HEK293 (cell line): ENCODE results near the gene HOXD9.

Experiments used
- ATF2 ChIP-seq: fragments of 450-650 bp; formaldehyde crosslinking; IDR thresholded peaks from 2 replicates; pipeline ENCODE4 v1.5.1; 2016; ENCODE audit warnings: missing biosample characterization, missing genetic modification characterization, low read depth
- HOXD13 ChIP-seq: sonication (generic); formaldehyde crosslinking; IDR thresholded peaks from 2 replicates; pipeline ENCODE4 v1.8.0; 2022; ENCODE audit warnings: missing genetic modification reagents, borderline replicate concordance
- KLF1 ChIP-seq: fragments of 450-650 bp; formaldehyde crosslinking; IDR thresholded peaks from 2 replicates; pipeline ENCODE4 v1.5.1; 2016; ENCODE audit warnings: missing biosample characterization, missing genetic modification characterization
- KLF7 ChIP-seq: fragments of 450-650 bp; formaldehyde crosslinking; IDR thresholded peaks from 2 replicates; pipeline ENCODE4 v1.5.1; 2016; ENCODE audit warnings: missing biosample characterization, missing genetic modification characterization, borderline replicate concordance
- MEIS1 ChIP-seq: sonication (generic); formaldehyde crosslinking; IDR thresholded peaks from 2 replicates; pipeline ENCODE4 v1.8.1; 2022; ENCODE audit warnings: missing genetic modification reagents, mild to moderate bottlenecking, borderline replicate concordance
- MZF1 ChIP-seq: fragments of 450-650 bp; formaldehyde crosslinking; IDR thresholded peaks from 2 replicates; pipeline ENCODE4 v1.5.1; 2017; ENCODE audit warnings: missing biosample characterization, missing genetic modification characterization, borderline replicate concordance
- PATZ1 ChIP-seq: fragments of 450-650 bp; formaldehyde crosslinking; IDR thresholded peaks from 2 replicates; pipeline ENCODE4 v1.5.1; 2016; ENCODE audit warnings: missing biosample characterization, missing genetic modification characterization
- RBAK ChIP-seq: fragments of 450-650 bp; formaldehyde crosslinking; IDR thresholded peaks from 2 replicates; pipeline ENCODE4 v1.5.1; 2016; ENCODE audit warnings: missing biosample characterization, missing genetic modification characterization
- SCRT2 ChIP-seq: fragments of 450-650 bp; formaldehyde crosslinking; IDR thresholded peaks from 2 replicates; pipeline ENCODE4 v1.5.1; 2016; ENCODE audit warnings: missing biosample characterization, missing genetic modification characterization
- WT1 ChIP-seq: fragments of 450-650 bp; formaldehyde crosslinking; IDR thresholded peaks from 2 replicates; pipeline ENCODE4 v1.5.1; 2016; ENCODE audit warnings: missing biosample characterization, missing genetic modification characterization
- ZBTB1 ChIP-seq: fragments of 450-650 bp; formaldehyde crosslinking; IDR thresholded peaks from 2 replicates; pipeline ENCODE4 v1.5.1; 2016; ENCODE audit warnings: missing biosample characterization, missing genetic modification characterization
- ZBTB20 ChIP-seq: fragments of 450-650 bp; formaldehyde crosslinking; IDR thresholded peaks from 2 replicates; pipeline ENCODE4 v1.5.1; 2016; ENCODE audit warnings: missing biosample characterization, missing genetic modification characterization
- ZBTB8A ChIP-seq: fragments of 450-650 bp; formaldehyde crosslinking; IDR thresholded peaks from 2 replicates; pipeline ENCODE4 v1.5.1; 2016; ENCODE audit warnings: missing biosample characterization, missing genetic modification characterization
- ZFP41 ChIP-seq: fragments of 450-650 bp; formaldehyde crosslinking; IDR thresholded peaks from 2 replicates; pipeline ENCODE4 v1.5.1; 2016; ENCODE audit warnings: missing biosample characterization, missing genetic modification characterization, borderline replicate concordance
- ZNF19 ChIP-seq: fragments of 450-650 bp; formaldehyde crosslinking; IDR thresholded peaks from 2 replicates; pipeline ENCODE4; 2016; ENCODE audit warnings: missing biosample characterization, missing genetic modification characterization, low read depth
- ZNF2 ChIP-seq: fragments of 450-650 bp; formaldehyde crosslinking; IDR thresholded peaks from 2 replicates; pipeline ENCODE4 v1.5.1; 2016; ENCODE audit warnings: missing biosample characterization, missing genetic modification characterization
- ZNF223 ChIP-seq: fragments of 450-650 bp; formaldehyde crosslinking; IDR thresholded peaks from 2 replicates; pipeline ENCODE4 v1.5.1; 2016; ENCODE audit warnings: missing biosample characterization, missing genetic modification characterization
- ZNF239 ChIP-seq: fragments of 450-650 bp; formaldehyde crosslinking; IDR thresholded peaks from 2 replicates; pipeline ENCODE4 v1.5.1; 2016; ENCODE audit warnings: missing biosample characterization, missing genetic modification characterization
- ZNF302 ChIP-seq: fragments of 450-650 bp; formaldehyde crosslinking; IDR thresholded peaks from 2 replicates; pipeline ENCODE4 v1.5.1; 2016; ENCODE audit warnings: missing biosample characterization, missing genetic modification characterization, low read depth
- ZNF324 ChIP-seq: fragments of 450-650 bp; formaldehyde crosslinking; IDR thresholded peaks from 2 replicates; pipeline ENCODE4 v1.5.1; 2016; ENCODE audit warnings: missing biosample characterization, missing genetic modification characterization
- ZNF391 ChIP-seq: fragments of 450-650 bp; formaldehyde crosslinking; IDR thresholded peaks from 2 replicates; pipeline ENCODE4 v1.5.1; 2016; ENCODE audit warnings: low read depth, missing biosample characterization, missing genetic modification characterization, borderline replicate concordance
- ZNF398 ChIP-seq: fragments of 450-650 bp; formaldehyde crosslinking; IDR thresholded peaks from 2 replicates; pipeline ENCODE4 v1.5.1; 2017; ENCODE audit warnings: missing biosample characterization, missing genetic modification characterization
- ZNF404 ChIP-seq: fragments of 450-650 bp; formaldehyde crosslinking; IDR thresholded peaks from 2 replicates; pipeline ENCODE4 v1.5.1; 2017; ENCODE audit warnings: missing biosample characterization, missing genetic modification characterization
- ZNF513 ChIP-seq: fragments of 450-650 bp; IDR thresholded peaks from 2 replicates; pipeline ENCODE4 v1.5.1; 2018; ENCODE audit warnings: missing biosample characterization, missing genetic modification characterization
- ZNF548 ChIP-seq: fragments of 450-650 bp; formaldehyde crosslinking; IDR thresholded peaks from 2 replicates; pipeline ENCODE4 v1.5.1; 2016; ENCODE audit warnings: missing biosample characterization, missing genetic modification characterization
- ZNF558 ChIP-seq: fragments of 450-650 bp; formaldehyde crosslinking; IDR thresholded peaks from 2 replicates; pipeline ENCODE4 v1.5.1; 2016; ENCODE audit warnings: missing biosample characterization, missing genetic modification characterization
- ZNF654 ChIP-seq: fragments of 450-650 bp; formaldehyde crosslinking; IDR thresholded peaks from 2 replicates; pipeline ENCODE4 v1.5.1; 2016; ENCODE audit warnings: low read depth, missing biosample characterization, missing genetic modification characterization
- ZNF677 ChIP-seq: fragments of 450-650 bp; IDR thresholded peaks from 2 replicates; pipeline ENCODE4 v1.5.0; 2018; ENCODE audit warnings: missing biosample characterization, mild to moderate bottlenecking, missing genetic modification characterization, moderate library complexity
- ZNF704 ChIP-seq: fragments of 450-650 bp; formaldehyde crosslinking; IDR thresholded peaks from 2 replicates; pipeline ENCODE4 v1.5.1; 2016; ENCODE audit warnings: missing biosample characterization, missing genetic modification characterization
- TF ChIP-seq, protein P1 (sequence below): fragments of 450-650 bp; formaldehyde crosslinking; IDR thresholded peaks from 2 replicates; pipeline ENCODE4 v1.5.1; 2016; ENCODE audit warnings: missing biosample characterization, missing genetic modification characterization

Gene HOXD9

GRCh38 chr2:176096986-176097819 lies 25.3 kb upstream of the HOXD9 start (continued):
- TF ChIP-seq WT1 (tag by site-specific recombination) (no peak), RBAK (tag by site-specific recombination) (no peak), ZNF654 (tag by site-specific recombination) (peak; percentile 86), ZNF398 (tag by site-specific recombination) (peak; percentile 55; the same call in 1 of the 2 replicates), ZBTB1 (tag by site-specific recombination) (no peak), ZNF239 (no peak), ZNF558 (tag by site-specific recombination) (no peak), ZFP41 (tag by site-specific recombination) (no peak), ZNF324 (tag by site-specific recombination) (no peak), KLF7 (no peak), ZNF677 (no peak), ZNF704 (no peak), ZNF2 (tag by site-specific recombination) (no peak), ZNF513 (tag by site-specific recombination) (no peak), ZNF391 (tag by site-specific recombination) (no peak), ZNF223 (tag by site-specific recombination) (no peak), ZBTB8A (tag by site-specific recombination) (peak; percentile 96), ZBTB20 (tag by site-specific recombination) (peak; percentile 20; the same call in 1 of the 2 replicates), ZNF19 (tag by site-specific recombination) (no peak), PATZ1 (peak; percentile 52; the same call in 1 of the 2 replicates), SCRT2 (tag by site-specific recombination) (peak; percentile 81), ATF2 (no peak), MEIS1 (no peak), ZNF302 (tag by site-specific recombination) (no peak), MZF1 (no peak), ZNF404 (tag by site-specific recombination) (no peak), KLF1 (tag by site-specific recombination) (0 out of 2 replicates have a peak, but pooled peaks have one; percentile 15), HOXD13 (CRISPR knock-in tag) (no peak), ZNF548 (tag by site-specific recombination) (no peak)
- TF ChIP-seq, protein P1, sequence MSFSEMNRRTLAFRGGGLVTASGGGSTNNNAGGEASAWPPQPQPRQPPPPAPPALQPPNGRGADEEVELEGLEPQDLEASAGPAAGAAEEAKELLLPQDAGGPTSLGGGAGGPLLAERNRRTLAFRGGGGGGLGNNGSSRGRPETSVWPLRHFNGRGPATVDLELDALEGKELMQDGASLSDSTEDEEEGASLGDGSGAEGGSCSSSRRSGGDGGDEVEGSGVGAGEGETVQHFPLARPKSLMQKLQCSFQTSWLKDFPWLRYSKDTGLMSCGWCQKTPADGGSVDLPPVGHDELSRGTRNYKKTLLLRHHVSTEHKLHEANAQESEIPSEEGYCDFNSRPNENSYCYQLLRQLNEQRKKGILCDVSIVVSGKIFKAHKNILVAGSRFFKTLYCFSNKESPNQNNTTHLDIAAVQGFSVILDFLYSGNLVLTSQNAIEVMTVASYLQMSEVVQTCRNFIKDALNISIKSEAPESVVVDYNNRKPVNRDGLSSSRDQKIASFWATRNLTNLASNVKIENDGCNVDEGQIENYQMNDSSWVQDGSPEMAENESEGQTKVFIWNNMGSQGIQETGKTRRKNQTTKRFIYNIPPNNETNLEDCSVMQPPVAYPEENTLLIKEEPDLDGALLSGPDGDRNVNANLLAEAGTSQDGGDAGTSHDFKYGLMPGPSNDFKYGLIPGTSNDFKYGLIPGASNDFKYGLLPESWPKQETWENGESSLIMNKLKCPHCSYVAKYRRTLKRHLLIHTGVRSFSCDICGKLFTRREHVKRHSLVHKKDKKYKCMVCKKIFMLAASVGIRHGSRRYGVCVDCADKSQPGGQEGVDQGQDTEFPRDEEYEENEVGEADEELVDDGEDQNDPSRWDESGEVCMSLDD (tag by site-specific recombination) = peak; percentile 50
